Heart right ventricle (tissue), 16 donors: ENCODE measurements around the gene STOML1. TPM values are rescaled to one million over a fixed set of nuclear protein-coding genes. Genes with fewer than 3 reads are reported as not detected.

Experiments
- ATAC-seq, 8 donors: fragments of 200-7000 bp; cut with Tn5 transposase; one replicate each; pipeline ENCODE4 v1.9.1; 2020; ENCODE audit warnings: mild to moderate bottlenecking in 8 of 8, moderate library complexity in 8 of 8, moderate number of reproducible peaks in 1 of 8
- DNase-seq, 2 donors: peaks; one replicate each; pipeline ENCODE4 v3.0.0-alpha.2; 2020
- H3K27ac ChIP-seq, 10 donors: fragments of 200-600 bp; sonication (generic) in 2 of 10; one replicate each; pipeline versions ENCODE4 v1.5.0 to v1.8.0; 2020 to 2022; ENCODE audit warnings: mild to moderate bottlenecking in 3 of 10
- H3K27me3 ChIP-seq, 7 donors: fragments of 200-600 bp; one replicate each; pipeline ENCODE4 v1.8.0; 2021 to 2022; ENCODE audit warnings: mild to moderate bottlenecking in 2 of 7
- H3K36me3 ChIP-seq, 9 donors: fragments of 200-600 bp; sonication (generic) in 1 of 9; one replicate each; pipeline versions ENCODE4 v1.5.0 to v1.8.0; 2020 to 2022; ENCODE audit warnings: mild to moderate bottlenecking in 2 of 9
- H3K4me1 ChIP-seq, 9 donors: fragments of 200-600 bp; sonication (generic) in 1 of 9; one replicate each; pipeline versions ENCODE4 v1.5.0 to v1.8.0; 2020 to 2022; ENCODE audit warnings: mild to moderate bottlenecking in 4 of 9
- H3K4me3 ChIP-seq, 10 donors: fragments of 200-600 bp; sonication (generic) in 2 of 10; one replicate each; pipeline versions ENCODE4 v1.5.0 to v1.8.0; 2020 to 2022; ENCODE audit warnings: mild to moderate bottlenecking in 7 of 10, moderate library complexity in 2 of 10
- H3K9me3 ChIP-seq, 11 donors: fragments of 200-600 bp in 10 of 11; sonication (generic) in 2 of 11; one replicate each; pipeline versions ENCODE4 v1.5.0 to v1.8.0; 2013 to 2022; ENCODE audit warnings: mild to moderate bottlenecking in 2 of 11, control low read depth in 1 of 11, moderate library complexity in 1 of 11
- CTCF ChIP-seq, 9 donors: fragments of 200-600 bp; sonication (generic) in 2 of 9; IDR thresholded peaks; one replicate each; pipeline versions ENCODE4 v1.5.0 to v1.8.0; 2021 to 2022; ENCODE audit warnings: antibody characterized with exemption in 9 of 9, mild to moderate bottlenecking in 5 of 9, moderate library complexity in 1 of 9
- WGBS, 2 donors: extraction: QIAGEN DNeasy Blood & Tissue Kit; methylation state at CpG; one replicate each; pipeline ENCODE4 v1.1.7; 2013; ENCODE audit warnings: inconsistent platforms in 1 of 2; 5-methylcytosine and 5-hydroxymethylcytosine counted together
- intact Hi-C, 10 donors: fragments of 100-400 bp; cut with DNase I; formaldehyde crosslinking; loops; one replicate each; pipeline versions ENCODE4 v1.11.1 to v1.14.2; 2022
- polyA plus RNA-seq, 2 donors: library from polyadenylated mRNA; stranded (reverse); fragments of 200-250 nt; gene quantifications; one replicate each; pipeline ENCODE4 v1.2.3, GENCODE V29; 2013
- total RNA-seq, 10 donors: library from RNA; stranded (reverse); fragmentation: NEBNext Ultra II Directional in 3 of 10; extraction: Animal tissue kit (Norgen Biotek cat#: 25700) in 3 of 10; gene quantifications; one replicate each; pipeline versions ENCODE4 v1.2.1 to v1.2.4, GENCODE V29; 2021 to 2023
- donor health status: Arrhythmogenic right ventricular cardiomyopathy.
- donor health status: ischemic (EF 13 %, LVEDD 7.1; RV severe dilation, severe dysfunction).
- donor health status: healthy with polysubstance abuse.
- donor health status: DM: no; HTN: yes; CAD: no.
- donor health status: DM: no; HTN: no; CAD: no.
- donor health status: ischemic (EF 25% LVEDD 6.9; RV normal size, moderate dysfunction).
- donor health status: ischemic (EF 25% LVEDD 5.7; RV mildly dilated, moderate dysfunction).
- donor health status: healthy.
- donor health status: DM: yes; HTN: yes; CAD: no.
- donor health status: Ischemic cardiomyopathy.
- donor health status: ischemic (EF 35%, LVEDD 5.7; RV mildly dilated, moderate dysfunction).
- donor health status: nonischemic (EF 11% LVEDD 7.7; RV severe dilation, severe dysfunction).
- donor health status: DM: yes; HTN: yes; CAD: no.
- donor health status: PGD.
- donor health status: ischemic (EF 29% LVEDD 5.4; RV normal size, mild dysfunction).
- donor health status: nonischemic (EF 23%, LVEDD 6.1; RV moderate dilation, normal function).

The STOML1 gene
- total and polyA plus RNA-seq, 12 donors, result 21.1 to 38.4 (median 28.2) TPM

- ATAC-seq, result peak in 3 of 8 donors; percentile 6 to 13 (median 8)
- H3K27me3 ChIP-seq, result peaks cover 0 to 33% (median 3%) of the 10 kb centered on the region in 7 donors
- peaks cover 8 to 88% (median 47%) of the 10 kb centered on the region in 9 donors for H3K4me1 ChIP-seq
- no peak overlapping the region for H3K4me3 ChIP-seq
- WGBS, 2 donors, result 77 to 78% methylated on average over 7 of the region's 7 CpGs
- DNase-seq, result peak in 1 of 2 donors; percentile 57
- H3K36me3 ChIP-seq, result no peaks in the 10 kb centered on the region
- H3K9me3 ChIP-seq, result no peaks in the 10 kb centered on the region
- intact Hi-C loops, result no loop called here
- peak overlapping the region in 8 of 10 donors; percentile 3 to 95 (median 64) for H3K27ac ChIP-seq
- no peak for TF ChIP-seq CTCF (IDR thresholded peaks at IDR 0.05)
Observed at GRCh38 chr15:73930790-73931281, 61.3 kb downstream of the STOML1 start.

- TF ChIP-seq CTCF (IDR thresholded peaks at IDR 0.05), result no peak
- Histone ChIP-seq H3K36me3 (no peaks in the 10 kb centered on the region), H3K9me3 (no peaks in the 10 kb centered on the region), H3K27me3 (peaks cover 0 to 33% (median 3%) of the 10 kb centered on the region in 7 donors), H3K4me3 (peak overlapping the region in 3 of 10 donors; percentile 64 to 72 (median 65)), H3K27ac (peak overlapping the region in 8 of 10 donors; percentile 34 to 95 (median 64)), H3K4me1 (peaks cover 11 to 90% (median 49%) of the 10 kb centered on the region in 9 donors)
- ATAC-seq (peak in 5 of 8 donors; percentile 17 to 34 (median 25)), DNase-seq (peak in 1 of 2 donors; percentile 53)
- intact Hi-C loops, result no loop called here
- WGBS, 2 donors, result 69 to 70% methylated on average over 8 of the region's 8 CpGs
Observed at GRCh38 chr15:73930371-73930770, 61.7 kb downstream of the STOML1 start.

GRCh38 chr15:73928971-73929627 lies 63.0 kb downstream of the STOML1 start:
- intact Hi-C loops, result loop anchor here in 2 of 10 donors (10.0 kb wide), 2 partner anchors 124 to 364 kb away; no protein-coding TSS in a partner anchor
- H3K4me1 ChIP-seq, result peaks cover 18 to 90% (median 57%) of the 10 kb centered on the region in 9 donors
- peak overlapping the region in 7 of 10 donors; percentile 14 to 72 (median 68) for H3K4me3 ChIP-seq
- H3K36me3 ChIP-seq, result no peaks in the 10 kb centered on the region
- DNase-seq, result no peak
- no peak for TF ChIP-seq CTCF (IDR thresholded peaks at IDR 0.05)
- 60 to 69% methylated on average over 5 of the region's 5 CpGs for WGBS, 2 donors
- H3K9me3 ChIP-seq, result no peaks in the 10 kb centered on the region
- ATAC-seq, result peak in 1 of 8 donors; percentile 14
- H3K27me3 ChIP-seq, result peaks cover 0 to 33% (median 3%) of the 10 kb centered on the region in 7 donors
- H3K27ac ChIP-seq, result peak overlapping the region in 6 of 10 donors; percentile 35 to 95 (median 71)

Other genes starting within 250 kb of the STOML1 start
- gene INSYN1, start 238.9 kb downstream of the STOML1 start, total RNA-seq, result 100 to 1,000 TPM in 4 of 10 donors, 10 to 100 TPM in 6; 56.4 to 221 (median 74.9) TPM
- 100 to 1,000 TPM; 134 to 154 TPM for gene INSYN1, start 238.9 kb downstream of the STOML1 start, polyA plus RNA-seq
- not detected for gene TBC1D21, start 118.7 kb downstream of the STOML1 start, total RNA-seq
- not detected for gene TBC1D21, start 118.7 kb downstream of the STOML1 start, polyA plus RNA-seq
- 10 to 100 TPM; 11.2 to 60.2 (median 26.3) TPM for gene LOXL1, start 65.8 kb downstream of the STOML1 start, total RNA-seq
- 10 to 100 TPM; 41.4 to 66.6 TPM for gene LOXL1, start 65.8 kb downstream of the STOML1 start, polyA plus RNA-seq
- 10 to 100 TPM; 17.9 to 50.1 (median 22.5) TPM for gene PML, start 2.4 kb upstream of the STOML1 start, total RNA-seq
- gene PML, start 2.4 kb upstream of the STOML1 start, polyA plus RNA-seq, result 10 to 100 TPM; 18.4 to 32.0 TPM
- not detected for gene GOLGA6A, start 90.3 kb upstream of the STOML1 start, total RNA-seq
- not detected for gene GOLGA6A, start 90.3 kb upstream of the STOML1 start, polyA plus RNA-seq
- gene ISLR2, start 138.3 kb upstream of the STOML1 start, total RNA-seq, result 1 to 10 TPM; 1.2 to 8.7 (median 2.2) TPM
- gene ISLR2, start 138.3 kb upstream of the STOML1 start, polyA plus RNA-seq, result 1 to 10 TPM; 3.9 to 5.6 TPM
- 10 to 100 TPM in 9 of 10 donors, 1 to 10 TPM in 1; 9.1 to 19.7 (median 14.1) TPM for gene ISLR, start 181.4 kb upstream of the STOML1 start, total RNA-seq
- gene ISLR, start 181.4 kb upstream of the STOML1 start, polyA plus RNA-seq, result 10 to 100 TPM in 1 of 2 donors, 1 to 10 TPM in 1; 8.8 to 12.2 TPM
- gene STRA6, start 210.5 kb upstream of the STOML1 start, total RNA-seq, result under 1 TPM in 2 of 10 donors, not detected in 8; 0.13 to 0.21 TPM
- gene STRA6, start 210.5 kb upstream of the STOML1 start, polyA plus RNA-seq, result under 1 TPM; 0.03 to 0.15 TPM
- gene CCDC33, start 244.0 kb upstream of the STOML1 start, total RNA-seq, result not detected
- gene CCDC33, start 244.0 kb upstream of the STOML1 start, polyA plus RNA-seq, result not detected